ENCODE measurements around the gene SYT12.
A peak's percentile ranks its signal among the peaks of the same experiment; 100 is the strongest.
"Not testable (repeated sequence)": the region's sequence is repeated elsewhere in the genome, so short reads cannot be mapped to it uniquely, and the experiment has no call there.

Gene SYT12

DNA sequence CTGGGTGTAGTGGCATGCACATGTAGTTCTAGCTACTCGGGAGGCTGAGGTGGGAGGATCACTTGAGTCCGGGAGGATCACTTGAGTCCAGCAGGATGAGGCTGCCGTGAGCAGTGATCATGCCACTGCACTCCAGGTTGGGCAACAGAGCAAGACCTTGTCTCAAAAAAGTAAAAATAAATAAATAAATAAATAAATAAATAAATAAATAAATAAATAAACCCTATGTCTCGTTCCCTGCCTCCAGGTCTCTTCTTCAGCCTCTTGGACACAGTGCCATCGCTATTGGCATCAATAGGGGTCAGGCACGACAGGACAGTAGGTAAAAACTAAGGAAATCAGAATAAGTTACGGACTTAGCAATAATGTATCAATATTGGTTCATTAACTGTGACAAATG is 23.4 kb upstream of the SYT12 start:
- DNase-seq: no peak

GRCh38 chr11:67001332-67001731 is 21.6 kb upstream of the SYT12 start:
- no peak for DNase-seq

DNA sequence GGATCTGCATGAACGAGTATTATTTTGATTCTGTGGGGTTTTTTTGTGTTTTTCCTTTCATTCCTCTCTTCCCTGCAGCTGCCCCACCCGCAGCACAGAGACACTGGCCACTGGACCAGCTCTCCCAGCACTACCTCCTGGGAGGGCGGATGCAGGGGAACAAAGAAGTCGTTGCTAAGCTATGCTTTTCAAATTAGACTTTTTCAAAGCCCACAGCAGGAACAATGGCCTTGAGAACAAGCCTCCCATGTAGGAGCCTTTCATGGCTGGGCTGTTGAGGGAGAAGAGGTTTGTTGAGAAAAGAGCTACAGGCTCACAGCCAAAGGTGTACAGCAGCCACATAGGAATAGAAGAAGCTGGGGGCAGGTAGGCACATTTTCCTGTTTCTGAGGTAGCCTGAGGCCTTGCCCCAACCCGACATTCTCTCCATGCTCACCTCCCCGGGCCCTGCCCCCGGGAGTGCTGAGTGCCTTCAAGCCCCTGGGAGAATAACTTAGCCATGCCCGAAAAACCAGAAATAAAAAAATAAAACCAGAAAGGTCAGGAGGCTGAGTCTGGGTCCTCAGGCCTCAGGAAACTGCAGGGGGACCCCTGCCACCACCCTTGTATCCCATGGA is 20.5 kb upstream of the SYT12 start:
- DNase-seq: no peak

DNA sequence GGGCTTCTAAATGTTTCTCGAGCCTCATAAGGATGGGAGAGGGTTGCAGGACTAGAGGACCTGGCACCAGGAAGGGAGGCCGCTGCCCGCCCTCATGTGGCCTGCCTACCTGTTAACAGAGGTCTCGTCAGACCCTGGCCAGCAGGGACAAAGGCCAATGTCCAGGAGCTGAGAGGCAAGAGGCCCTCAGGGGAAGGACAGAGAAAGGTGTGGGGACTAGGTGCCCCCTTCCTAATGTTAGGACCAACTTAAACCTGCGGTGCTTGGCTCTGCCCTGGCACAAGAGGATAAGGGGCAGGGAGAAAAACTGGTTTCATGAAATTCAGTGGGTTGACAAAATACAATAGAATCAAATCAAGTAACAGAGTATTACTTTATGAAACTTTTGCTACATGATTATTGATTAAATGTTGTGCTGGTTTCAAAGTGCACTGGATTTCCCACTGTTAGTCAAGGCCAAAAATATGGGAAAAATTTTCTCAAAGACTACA is 20.0 kb upstream of the SYT12 start:
- DNase-seq: no peak

- DNase-seq: not testable (repeated sequence)
Measured at GRCh38 chr11:67005200-67005599, 17.7 kb upstream of the SYT12 start.

DNA sequence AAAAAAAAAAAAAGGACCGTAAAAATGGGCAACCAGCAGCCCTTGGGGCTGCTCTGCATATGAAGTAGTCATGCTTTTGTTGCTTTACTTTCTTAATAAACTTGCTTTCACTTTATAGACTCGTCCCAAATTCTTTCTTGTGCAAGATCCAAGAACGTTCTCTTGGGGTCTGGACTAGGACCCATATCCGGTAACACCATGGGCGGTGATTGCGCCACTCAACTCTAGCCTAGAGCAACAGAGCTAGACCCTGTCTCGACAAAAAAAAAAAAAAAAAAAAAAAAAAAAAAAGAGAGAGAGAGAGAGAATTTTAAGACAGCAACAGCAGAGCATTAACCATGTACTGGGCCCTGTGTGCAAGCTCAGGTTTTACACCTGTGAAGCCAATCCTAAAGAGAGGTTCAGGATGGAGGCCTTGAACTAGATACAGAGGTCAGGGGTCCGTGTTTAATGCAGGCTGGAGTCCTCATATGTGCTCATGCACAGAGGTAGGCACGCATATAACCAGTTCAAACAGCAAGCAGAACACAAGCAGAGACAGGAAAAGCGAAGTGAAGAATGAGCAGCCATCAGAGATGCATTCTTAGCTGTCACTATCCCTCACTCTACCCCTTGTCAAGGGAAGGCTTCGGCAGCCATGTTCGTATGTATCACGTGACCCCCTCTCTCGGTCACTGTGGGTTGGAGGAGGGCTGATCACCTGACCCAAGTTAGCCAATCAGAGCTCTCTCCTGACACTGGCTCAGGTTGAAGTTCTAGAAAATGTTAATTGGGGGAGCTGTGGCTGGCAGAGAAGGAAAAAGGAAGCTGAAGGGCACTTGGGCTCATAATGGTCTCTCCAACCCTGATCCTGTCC is 16.7 kb upstream of the SYT12 start:
- peak; percentile 20 for DNase-seq

- DNase-seq: no peak
Measured at GRCh38 chr11:67007126-67007525, 15.8 kb upstream of the SYT12 start.

GRCh38 chr11:67010296-67010905 is 12.5 kb upstream of the SYT12 start:
- DNase-seq: no peak

DNA sequence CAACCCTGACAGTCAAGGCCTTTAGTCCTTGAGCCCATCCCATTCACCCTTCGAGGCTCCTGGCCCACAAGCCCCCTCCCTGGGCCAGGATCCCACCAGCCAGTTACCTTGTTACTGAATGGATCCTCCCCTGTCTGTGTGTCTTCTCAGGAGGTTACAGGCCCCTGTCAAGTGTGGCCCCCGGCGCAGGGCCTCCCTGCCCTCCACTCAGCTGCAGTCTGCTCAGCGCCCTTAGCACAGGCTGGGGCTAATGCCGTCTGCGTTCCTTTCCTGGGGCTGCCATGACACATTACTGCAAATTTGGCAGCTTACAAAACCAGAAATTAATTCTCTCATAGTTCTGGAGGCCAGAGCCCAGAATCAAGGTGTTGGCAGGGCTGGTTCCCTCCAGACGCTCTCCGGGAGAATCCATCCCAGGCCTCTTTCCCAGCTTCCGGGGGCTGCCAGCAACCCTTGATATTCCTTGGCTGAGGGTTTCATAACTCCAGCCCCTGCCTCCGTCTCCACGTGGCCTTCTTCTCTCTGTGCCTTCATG is 9.4 kb upstream of the SYT12 start:
- no peak for DNase-seq

GRCh38 chr11:67014343-67014742 is 8.6 kb upstream of the SYT12 start:
- no peak for DNase-seq

GRCh38 chr11:67015048-67015447 is 7.9 kb upstream of the SYT12 start:
- DNase-seq: no peak

- DNase-seq: no peak
Measured at GRCh38 chr11:67016550-67016949, 6.4 kb upstream of the SYT12 start.

GRCh38 chr11:67020949-67021348 is 2.0 kb upstream of the SYT12 start:
- no peak for DNase-seq

DNA sequence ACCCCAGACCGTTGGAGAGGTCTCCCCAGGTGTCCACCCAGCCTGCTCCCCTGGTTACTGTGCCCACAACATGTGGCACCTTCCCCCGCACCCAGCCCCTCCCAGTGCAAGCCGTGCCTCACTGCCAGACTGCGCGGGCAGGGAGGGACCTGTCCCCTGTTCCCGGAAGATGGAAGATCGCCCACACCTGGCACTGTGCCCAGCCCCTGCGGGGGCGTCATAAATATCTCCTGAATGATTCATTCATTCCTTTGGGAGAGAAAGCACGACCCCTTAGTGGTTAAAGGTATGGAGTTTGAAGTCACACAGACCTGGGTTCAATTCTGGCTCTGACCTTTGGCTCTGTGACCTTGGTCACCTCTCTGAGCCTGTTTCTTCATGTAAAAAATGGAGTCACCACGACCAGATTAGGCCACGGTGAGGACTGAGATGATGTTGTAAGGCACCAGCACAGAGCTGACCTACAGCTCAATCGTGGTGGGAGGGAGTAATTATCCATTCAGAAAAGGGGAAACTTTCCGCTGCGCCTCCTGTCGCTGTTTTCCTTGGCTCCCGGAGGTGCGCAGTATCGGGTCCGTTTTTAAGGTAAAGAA is 497 bp upstream of the SYT12 start:
- DNase-seq: no peak

DNA sequence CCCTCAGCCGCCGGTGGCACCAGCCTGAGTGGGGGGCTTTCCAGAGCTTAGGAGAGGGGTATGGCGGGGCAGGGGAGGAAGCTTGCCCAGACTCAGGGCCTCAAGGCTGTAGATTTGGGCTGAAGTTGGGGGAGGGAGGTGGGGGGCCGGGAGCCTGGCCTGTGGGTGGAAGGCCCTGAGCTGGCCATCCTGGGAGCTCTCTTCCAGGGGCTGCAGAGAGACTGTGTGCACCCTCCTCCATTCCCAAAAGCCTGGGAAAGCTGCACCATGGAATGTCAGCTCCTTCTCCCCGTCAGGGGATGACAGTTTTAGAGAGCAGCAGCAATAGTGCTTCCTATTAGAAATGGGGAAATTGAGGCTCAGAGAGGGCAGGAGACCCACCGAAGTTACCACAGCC is 1.0 kb downstream of the SYT12 start:
- no peak for DNase-seq

GRCh38 chr11:67024410-67024809 is 1.5 kb downstream of the SYT12 start:
- peak; percentile 72 for DNase-seq

- DNase-seq: no peak
Measured at GRCh38 chr11:67024966-67025365, 2.0 kb downstream of the SYT12 start.

DNA sequence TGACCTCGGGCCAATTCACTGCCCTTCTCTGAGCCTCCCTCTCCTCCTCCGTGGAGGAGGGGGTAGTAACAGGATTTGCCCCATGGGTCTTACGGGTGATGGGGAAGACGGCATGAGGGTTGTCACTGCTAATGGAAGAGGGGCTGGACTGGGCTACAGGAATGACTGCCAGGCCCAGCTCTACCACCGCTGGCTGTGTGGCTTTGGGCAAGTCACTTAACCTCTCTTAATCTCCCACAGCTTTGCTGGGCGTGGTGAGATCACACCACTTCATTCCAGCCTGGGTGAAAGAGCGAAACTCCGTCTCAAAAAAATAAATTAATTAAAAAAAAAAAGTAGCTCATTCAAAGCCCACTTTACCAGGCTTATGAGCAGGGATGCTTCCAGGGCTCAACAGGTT is 2.8 kb downstream of the SYT12 start:
- DNase-seq: no peak

DNA sequence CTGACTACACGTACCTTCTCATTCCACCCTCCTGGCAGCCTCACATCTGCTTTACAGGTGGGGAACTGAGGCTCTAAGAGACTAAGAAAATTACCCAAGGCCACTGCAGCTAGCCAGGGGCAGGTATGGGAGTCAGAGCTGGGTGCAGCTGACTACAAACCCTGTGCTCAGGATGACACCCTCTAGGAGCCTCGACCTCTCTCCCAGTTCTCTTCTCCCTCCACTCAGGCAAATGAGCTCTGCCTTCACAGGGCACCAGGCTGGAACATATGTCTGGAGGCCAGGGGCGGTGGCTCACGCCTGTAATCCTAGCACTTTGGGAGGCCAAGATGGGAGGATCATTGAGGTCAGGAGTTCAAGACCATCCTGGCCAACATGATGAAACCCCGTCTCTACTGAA is 4.0 kb downstream of the SYT12 start:
- no peak for DNase-seq

DNA sequence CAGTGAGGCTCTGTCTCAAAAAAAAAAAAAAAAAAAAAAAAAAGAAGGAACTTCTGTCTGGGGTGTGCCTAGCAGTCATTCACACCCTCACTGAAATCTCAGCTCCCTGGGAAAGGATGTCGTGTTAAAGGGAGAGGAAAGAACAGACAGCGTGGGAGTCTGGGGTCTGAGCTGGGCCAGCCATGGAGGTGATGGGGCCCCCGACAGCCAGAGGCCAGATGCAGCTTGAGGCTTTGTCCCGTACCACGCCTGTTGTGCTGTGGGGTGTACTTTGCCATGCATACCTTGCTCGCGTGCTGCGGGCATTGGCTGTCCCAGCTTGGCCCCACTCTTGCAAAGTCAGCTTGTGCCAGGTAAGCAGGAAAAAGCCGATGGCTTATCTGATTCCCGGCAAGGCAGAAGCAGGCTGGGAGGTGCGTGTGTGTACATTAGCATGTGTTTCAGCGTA is 4.6 kb downstream of the SYT12 start:
- DNase-seq: no peak

- no peak for DNase-seq
Measured at GRCh38 chr11:67027943-67028542, 5.1 kb downstream of the SYT12 start.

GRCh38 chr11:67029146-67029545 is 6.2 kb downstream of the SYT12 start:
- DNase-seq: no peak

- DNase-seq: no peak
Measured at GRCh38 chr11:67030976-67031375, 8.0 kb downstream of the SYT12 start.
